ENCODE results near the gene CDC25C. TPM values are rescaled to one million over a fixed set of nuclear protein-coding genes. Genes with fewer than 3 reads are reported as not detected.

Gene CDC25C
- total and polyA plus RNA-seq, 9 of the 15 experiments (the other 6 are each of a cell fraction or from before 2014, with no cell fraction given), result 19.1 to 63.7 (median 31.9) TPM

- TF ChIP-seq REST (IDR thresholded peaks at IDR 0.05; ENCODE audit: borderline replicate concordance) (peak; percentile 82), REST (CRISPR knock-in tag; IDR thresholded peaks at IDR 0.05; ENCODE audit: low read depth) (no peak), USF2 (CRISPR knock-in tag; IDR thresholded peaks at IDR 0.05) (0 out of 2 replicates have a peak, but pooled peaks have one; percentile 3), ZNF384 (IDR thresholded peaks at IDR 0.05; ENCODE audit: low read depth, low read length) (peak; percentile 74), PBX2 (CRISPR knock-in tag; IDR thresholded peaks at IDR 0.05; ENCODE audit: low read depth) (0 out of 2 replicates have a peak, but pooled peaks have one; percentile 35), PBX2 (tag; conservative IDR thresholded peaks at IDR 0.05; ENCODE audit: low read depth) (peak; percentile 64), BHLHE40 (IDR thresholded peaks at IDR 0.05; ENCODE audit: low read length) (peak; percentile 94), TEAD4 (IDR thresholded peaks at IDR 0.05; ENCODE audit: low read length) (peak; percentile 22; the same call in 1 of the 2 replicates), TEAD4 (CRISPR knock-in tag; IDR thresholded peaks at IDR 0.05; ENCODE audit: borderline replicate concordance) (no peak), MYC (IDR thresholded peaks at IDR 0.05; ENCODE audit: low read depth, low read length) (peak; percentile 45), MYC (CRISPR knock-in tag; IDR thresholded peaks at IDR 0.05; ENCODE audit: borderline replicate concordance, low read depth) (no peak), CTCF (IDR thresholded peaks at IDR 0.05 in 2 of 3, conservative IDR thresholded peaks at IDR 0.05 in 1 of 3; ENCODE audit: insufficient read depth in 2 of 3, low read depth in 1 of 3, low read length in 3 of 3) (peak; percentile 57 to 82 (median 66)), HCFC1 (IDR thresholded peaks at IDR 0.05; ENCODE audit: low read depth, low read length) (0 out of 2 replicates have a peak, but pooled peaks have one; percentile 27)
These were observed 48.5 kb downstream of the CDC25C start (continued) for GRCh38 chr5:138282920-138283742.

Data from K562 (cell line).